Fibroblast of lung (primary cell): ENCODE measurements around the gene ITGA7. TPM values are rescaled to one million over a fixed set of nuclear protein-coding genes. Genes with fewer than 3 reads are reported as not detected.

Experiments
- DNase-seq, 2 donors: peaks; one replicate each; pipeline versions ENCODE4 v3.0.0 to v3.0.0-alpha.2; 2010; ENCODE audit warnings: low read depth in 2 of 2
- H2AFZ ChIP-seq: 2 replicates; pipeline ENCODE4 v1.5.1; 2012; ENCODE audit warnings: low read length, control low read depth, inconsistent platforms
- H3K27ac ChIP-seq: 2 replicates; pipeline ENCODE4 v1.5.1; 2011; ENCODE audit warnings: low read length, control low read depth; ENCODE audit not compliant: insufficient read depth
- H3K27me3 ChIP-seq: 2 replicates; pipeline ENCODE4 v1.5.1; 2011; ENCODE audit warnings: mild to moderate bottlenecking, low read length; ENCODE audit not compliant: control insufficient read depth, insufficient read depth
- H3K36me3 ChIP-seq: 2 replicates; pipeline ENCODE4 v1.5.1; 2011; ENCODE audit warnings: low read length; ENCODE audit not compliant: control insufficient read depth, insufficient read depth
- H3K4me1 ChIP-seq: 2 replicates; pipeline ENCODE4 v1.5.1; 2011; ENCODE audit warnings: low read length; ENCODE audit not compliant: control insufficient read depth, insufficient read depth; ENCODE audit errors: extremely low read depth
- H3K4me2 ChIP-seq: 2 replicates; pipeline ENCODE4 v1.5.1; 2011; ENCODE audit warnings: low read length, control low read depth; ENCODE audit not compliant: insufficient read depth; ENCODE audit errors: extremely low read depth
- H3K4me3 ChIP-seq, 4 experiments: fragments of 200-600 bp in 1 of 4; sonication (generic) in 1 of 4; replicated peaks in 1 of 4; 2 replicates each; pipeline ENCODE4 v1.5.1; 2011 to 2016; ENCODE audit warnings: low read length in 4 of 4, low read depth in 3 of 4, mild to moderate bottlenecking in 3 of 4, control low read depth in 2 of 4, inconsistent platforms in 1 of 4, mixed read lengths in 1 of 4; ENCODE audit not compliant: insufficient read depth in 1 of 4; ENCODE audit errors: control extremely low read depth in 1 of 4
- H3K79me2 ChIP-seq: 2 replicates; pipeline ENCODE4 v1.5.1; 2012; ENCODE audit warnings: mild to moderate bottlenecking, low read length, inconsistent platforms; ENCODE audit not compliant: control insufficient read depth, insufficient read depth
- H3K9ac ChIP-seq: 2 replicates; pipeline ENCODE4 v1.5.1; 2011; ENCODE audit warnings: mild to moderate bottlenecking, low read length, control low read depth; ENCODE audit not compliant: insufficient read depth
- H3K9me3 ChIP-seq: 2 replicates; pipeline ENCODE4 v1.5.1; 2012; ENCODE audit warnings: low read depth, low read length; ENCODE audit not compliant: control insufficient read depth, insufficient read depth
- H4K20me1 ChIP-seq: 2 replicates; pipeline ENCODE4 v1.5.1; 2011; ENCODE audit warnings: low read length; ENCODE audit not compliant: control insufficient read depth, insufficient read depth; ENCODE audit errors: extremely low read depth
- CTCF ChIP-seq, 2 donors: IDR thresholded peaks in 1 of 2; conservative IDR thresholded peaks in 1 of 2; 1 replicate in 1 of 2; 2 replicates in 1 of 2; pipeline ENCODE4 v1.5.1; 2011 to 2012; ENCODE audit warnings: low read length in 2 of 2, control low read depth in 1 of 2, inconsistent platforms in 1 of 2, low read depth in 1 of 2, mild to moderate bottlenecking in 1 of 2
- EZH2 ChIP-seq: IDR thresholded peaks from 2 replicates; pipeline ENCODE4 v1.5.1; 2012; ENCODE audit warnings: low read length, control low read depth, mild to moderate bottlenecking; ENCODE audit errors: missing control alignments
- polyA plus RNA-seq, 2 donors: library from polyadenylated mRNA; depleted of rRNA in 1 of 2; stranded (reverse) in 1 of 2; unstranded in 1 of 2; fragments of >200 nt; gene quantifications; 2 replicates each; pipeline ENCODE4 v1.2.1, GENCODE V29; 2011 to 2012; ENCODE audit warnings: missing spikeins in 1 of 2
- total RNA-seq: library from RNA; depleted of rRNA; stranded (reverse); fragments of >200 nt; gene quantifications from 2 replicates; pipeline ENCODE4 v1.2.1, GENCODE V29; 2014

The ITGA7 gene
- total and polyA plus RNA-seq, 2 donors (not counting 1 experiment from before 2014, with no cell fraction given): 42.7 to 130 TPM

GRCh38 chr12:55732288-55732687 lies 24.6 kb upstream of the ITGA7 start:
- no peaks in the 10 kb centered on the region for H3K9me3 ChIP-seq
- H3K27me3 ChIP-seq: no peaks in the 10 kb centered on the region
- H3K4me2 ChIP-seq: no peak overlapping the region
- TF ChIP-seq CTCF (conservative IDR thresholded peaks at IDR 0.05 in 1 of 2, IDR thresholded peaks at IDR 0.05 in 1 of 2; ENCODE audit: low read depth in 1 of 2, low read length in 2 of 2): no peak
- no peak for TF ChIP-seq EZH2
- no peak for DNase-seq
- no peak overlapping the region for H2AFZ ChIP-seq
- H3K4me1 ChIP-seq: peaks cover 5% of the 10 kb centered on the region
- peak overlapping the region in 1 of 4 experiments; percentile 7 for H3K4me3 ChIP-seq
- no peaks in the 10 kb centered on the region for H4K20me1 ChIP-seq
- no peak overlapping the region for H3K27ac ChIP-seq
- no peak overlapping the region for H3K9ac ChIP-seq
- H3K79me2 ChIP-seq: peaks cover 22% of the 10 kb centered on the region
- no peaks in the 10 kb centered on the region for H3K36me3 ChIP-seq

- Histone ChIP-seq H3K4me1 (peaks cover 17% of the 10 kb centered on the region), H4K20me1 (no peaks in the 10 kb centered on the region), H3K9ac (peak overlapping the region; percentile 96), H2AFZ (no peak overlapping the region), H3K36me3 (peaks cover 10% of the 10 kb centered on the region), H3K4me3 (peak overlapping the region; percentile 65 to 80 (median 68)), H3K79me2 (peaks cover 44% of the 10 kb centered on the region), H3K27ac (peak overlapping the region; percentile 99), H3K27me3 (no peaks in the 10 kb centered on the region), H3K4me2 (peak overlapping the region; percentile 84), H3K9me3 (no peaks in the 10 kb centered on the region)
- TF ChIP-seq CTCF (conservative IDR thresholded peaks at IDR 0.05 in 1 of 2, IDR thresholded peaks at IDR 0.05 in 1 of 2; ENCODE audit: low read depth in 1 of 2, low read length in 2 of 2) (peak in 1 of 2 donors; percentile 3), EZH2 (no peak)
- DNase-seq: peak; percentile 57 to 79
Observed at GRCh38 chr12:55729819-55730818, 22.4 kb upstream of the ITGA7 start.
